T-helper 2 cell treated with Interferon-gamma antibody and Interleukin-4, amounts not matched to agents 5 μg/mL and 100 μg/mL, for 36 hours (primary cell): ENCODE results near the gene TTK.

Experiments
- DNase-seq: peaks from one replicate; pipeline ENCODE4 v3.0.0; 2021; ENCODE audit warnings: low spot score
- H3K27ac Mint-ChIP-seq: one replicate; pipeline ENCODE4 v1.8.0; 2021; ENCODE audit warnings: mild to moderate bottlenecking, mixed read lengths
- H3K27me3 Mint-ChIP-seq: one replicate; pipeline ENCODE4 v1.8.0; 2021; ENCODE audit warnings: low read depth, mixed read lengths
- H3K36me3 Mint-ChIP-seq: one replicate; pipeline ENCODE4 v1.8.0; 2021; ENCODE audit warnings: low read depth, mixed read lengths
- H3K4me1 Mint-ChIP-seq: one replicate; pipeline ENCODE4 v1.8.0; 2021; ENCODE audit warnings: low read depth, mixed read lengths
- H3K4me3 Mint-ChIP-seq: one replicate; pipeline ENCODE4 v1.8.0; 2022; ENCODE audit warnings: mild to moderate bottlenecking, moderate library complexity, mixed read lengths
- H3K9me3 Mint-ChIP-seq: one replicate; pipeline ENCODE4 v1.8.0; 2021; ENCODE audit warnings: mixed read lengths

The TTK gene

GRCh38 chr6:80004173-80005072 is at the start of gene TTK:
Gene TTK (plus strand): TSS chr6:80004649. CDS start chr6:80005844, 1,195 bp downstream.
- Mint-ChIP-seq H3K4me1 (peaks cover 39% of the 10 kb centered on the region), H3K27me3 (peaks cover 8% of the 10 kb centered on the region), H3K36me3 (peaks cover 35% of the 10 kb centered on the region), H3K9me3 (no peaks in the 10 kb centered on the region), H3K4me3 (peak within 1 kb of the TSS; percentile 99), H3K27ac (peak within 1 kb of the TSS; percentile 96)
- DNase-seq = peak; percentile 92

- Mint-ChIP-seq H3K27ac (no peak overlapping the region), H3K4me3 (no peak overlapping the region), H3K27me3 (peaks cover 13% of the 10 kb centered on the region), H3K4me1 (no peaks in the 10 kb centered on the region), H3K9me3 (no peaks in the 10 kb centered on the region), H3K36me3 (no peaks in the 10 kb centered on the region)
- DNase-seq = no peak
Observed at GRCh38 chr6:79954849-79955248, 49.6 kb upstream of the TTK start.

- DNase-seq = no peak
- peaks cover 31% of the 10 kb centered on the region for H3K27me3 Mint-ChIP-seq
- no peak overlapping the region for H3K4me3 Mint-ChIP-seq
- no peaks in the 10 kb centered on the region for H3K36me3 Mint-ChIP-seq
- no peaks in the 10 kb centered on the region for H3K4me1 Mint-ChIP-seq
- H3K27ac Mint-ChIP-seq = no peak overlapping the region
- H3K9me3 Mint-ChIP-seq = peaks cover 19% of the 10 kb centered on the region
Observed at GRCh38 chr6:79964607-79965081, 39.8 kb upstream of the TTK start.

GRCh38 chr6:79967178-79967577 is 37.3 kb upstream of the TTK start:
- no peak overlapping the region for H3K27ac Mint-ChIP-seq

GRCh38 chr6:79969784-79970183 is 34.7 kb upstream of the TTK start:
- H3K27me3 Mint-ChIP-seq = peaks cover 16% of the 10 kb centered on the region
- H3K4me1 Mint-ChIP-seq = no peaks in the 10 kb centered on the region
- no peak overlapping the region for H3K4me3 Mint-ChIP-seq
- no peak overlapping the region for H3K27ac Mint-ChIP-seq
- peaks cover 22% of the 10 kb centered on the region for H3K9me3 Mint-ChIP-seq
- DNase-seq = no peak
- H3K36me3 Mint-ChIP-seq = no peaks in the 10 kb centered on the region

More at GRCh38 chr6:79967178-79967577, 37.3 kb upstream of the TTK start:
- no peak for DNase-seq
- Mint-ChIP-seq H3K9me3 (peaks cover 22% of the 10 kb centered on the region), H3K27me3 (peaks cover 25% of the 10 kb centered on the region), H3K4me3 (no peak overlapping the region), H3K4me1 (no peaks in the 10 kb centered on the region), H3K36me3 (no peaks in the 10 kb centered on the region)

GRCh38 chr6:79971193-79971592 is 33.3 kb upstream of the TTK start:
- Mint-ChIP-seq H3K4me3 (no peak overlapping the region), H3K27ac (no peak overlapping the region), H3K36me3 (no peaks in the 10 kb centered on the region), H3K9me3 (peaks cover 22% of the 10 kb centered on the region), H3K27me3 (peaks cover 18% of the 10 kb centered on the region), H3K4me1 (no peaks in the 10 kb centered on the region)
- DNase-seq = no peak

GRCh38 chr6:79981652-79982051 is 22.8 kb upstream of the TTK start:
- H3K36me3 Mint-ChIP-seq = no peaks in the 10 kb centered on the region
- no peaks in the 10 kb centered on the region for H3K9me3 Mint-ChIP-seq
- peaks cover 14% of the 10 kb centered on the region for H3K27me3 Mint-ChIP-seq
- no peak overlapping the region for H3K27ac Mint-ChIP-seq
- H3K4me1 Mint-ChIP-seq = peaks cover 3% of the 10 kb centered on the region
- no peak for DNase-seq
- H3K4me3 Mint-ChIP-seq = no peak overlapping the region

- no peaks in the 10 kb centered on the region for H3K9me3 Mint-ChIP-seq
- H3K4me3 Mint-ChIP-seq = no peak overlapping the region
- DNase-seq = no peak
- peaks cover 3% of the 10 kb centered on the region for H3K4me1 Mint-ChIP-seq
- no peaks in the 10 kb centered on the region for H3K36me3 Mint-ChIP-seq
- H3K27me3 Mint-ChIP-seq = peaks cover 12% of the 10 kb centered on the region
- no peak overlapping the region for H3K27ac Mint-ChIP-seq
Observed at GRCh38 chr6:79984261-79984660, 20.2 kb upstream of the TTK start.

- H3K36me3 Mint-ChIP-seq = no peaks in the 10 kb centered on the region
- no peaks in the 10 kb centered on the region for H3K9me3 Mint-ChIP-seq
- no peak overlapping the region for H3K4me3 Mint-ChIP-seq
- H3K27ac Mint-ChIP-seq = no peak overlapping the region
- DNase-seq = no peak
- H3K4me1 Mint-ChIP-seq = peaks cover 3% of the 10 kb centered on the region
- H3K27me3 Mint-ChIP-seq = peaks cover 12% of the 10 kb centered on the region
Observed at GRCh38 chr6:79985128-79985527, 19.3 kb upstream of the TTK start.

- Mint-ChIP-seq H3K27me3 (peaks cover 4% of the 10 kb centered on the region), H3K36me3 (no peaks in the 10 kb centered on the region), H3K4me3 (no peak overlapping the region), H3K27ac (no peak overlapping the region), H3K4me1 (no peaks in the 10 kb centered on the region), H3K9me3 (no peaks in the 10 kb centered on the region)
- no peak for DNase-seq
Observed at GRCh38 chr6:79989641-79990040, 14.8 kb upstream of the TTK start.

GRCh38 chr6:79993012-79993910 is 11.2 kb upstream of the TTK start:
- H3K4me1 Mint-ChIP-seq = no peaks in the 10 kb centered on the region
- no peaks in the 10 kb centered on the region for H3K36me3 Mint-ChIP-seq
- no peak for DNase-seq
- H3K4me3 Mint-ChIP-seq = no peak overlapping the region
- H3K27me3 Mint-ChIP-seq = peaks cover 23% of the 10 kb centered on the region
- no peaks in the 10 kb centered on the region for H3K9me3 Mint-ChIP-seq
- H3K27ac Mint-ChIP-seq = no peak overlapping the region

- DNase-seq = no peak
- Mint-ChIP-seq H3K27ac (no peak overlapping the region), H3K27me3 (peaks cover 29% of the 10 kb centered on the region), H3K36me3 (no peaks in the 10 kb centered on the region), H3K4me1 (no peaks in the 10 kb centered on the region), H3K4me3 (no peak overlapping the region), H3K9me3 (no peaks in the 10 kb centered on the region)
Observed at GRCh38 chr6:79993911-79994309, 10.5 kb upstream of the TTK start.

GRCh38 chr6:79997728-79998127 is 6.7 kb upstream of the TTK start:
- Mint-ChIP-seq H3K27ac (no peak overlapping the region), H3K4me1 (peaks cover under 1% of the 10 kb centered on the region), H3K9me3 (no peaks in the 10 kb centered on the region)

GRCh38 chr6:80001337-80001736 is 3.1 kb upstream of the TTK start:
- Mint-ChIP-seq H3K4me1 (peaks cover 26% of the 10 kb centered on the region), H3K36me3 (peaks cover 15% of the 10 kb centered on the region), H3K27me3 (peaks cover 25% of the 10 kb centered on the region), H3K4me3 (no peak overlapping the region), H3K27ac (no peak overlapping the region), H3K9me3 (no peaks in the 10 kb centered on the region)
- DNase-seq = no peak

More at GRCh38 chr6:79997728-79998127, 6.7 kb upstream of the TTK start:
- peaks cover 39% of the 10 kb centered on the region for H3K27me3 Mint-ChIP-seq
- no peaks in the 10 kb centered on the region for H3K36me3 Mint-ChIP-seq
- H3K4me3 Mint-ChIP-seq = no peak overlapping the region
- DNase-seq = no peak
